Embryonic facial prominence (tissue), 1 donor: ENCODE measurements around the gene ARPC1A.

ENCODE experiments used
- DNase-seq: peaks from one replicate; pipeline ENCODE4 v3.0.0-alpha.2; 2016; ENCODE audit errors: extremely low spot score

Gene ARPC1A

GRCh38 chr7:99387912-99388311 lies 62.2 kb downstream of the ARPC1A start:
- no peak for DNase-seq

GRCh38 chr7:99389772-99390171 lies 64.1 kb downstream of the ARPC1A start:
- DNase-seq, result no peak

DNA sequence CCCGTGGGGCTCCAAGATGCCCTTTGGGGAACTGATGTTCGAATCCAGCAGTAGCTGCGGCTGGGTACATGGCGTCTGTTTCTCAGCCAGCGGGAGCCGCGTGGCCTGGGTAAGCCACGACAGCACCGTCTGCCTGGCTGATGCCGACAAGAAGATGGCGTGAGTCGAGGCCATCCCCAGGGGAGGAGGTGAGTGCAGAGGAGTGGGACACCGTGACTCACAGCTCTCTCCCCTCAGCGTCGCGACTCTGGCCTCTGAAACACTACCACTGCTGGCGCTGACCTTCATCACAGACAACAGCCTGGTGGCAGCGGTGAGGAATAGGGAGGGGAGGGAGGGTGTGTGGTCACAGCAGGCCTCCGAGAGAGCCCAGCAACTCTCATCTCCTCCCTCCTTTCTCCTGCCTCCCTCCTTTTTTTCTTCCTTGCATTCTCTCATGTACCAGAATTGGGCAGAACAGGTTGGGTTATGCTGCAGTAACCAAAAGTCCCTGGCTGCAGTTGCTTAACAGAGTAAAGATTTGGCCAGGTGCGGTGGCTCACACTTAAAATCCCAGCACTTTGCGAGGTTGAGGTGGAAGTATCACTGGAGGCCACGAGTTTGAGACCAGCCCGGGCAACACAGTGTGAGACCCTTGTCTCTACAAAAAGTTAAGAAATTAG lies 65.4 kb downstream of the ARPC1A start:
- no peak for DNase-seq

DNA sequence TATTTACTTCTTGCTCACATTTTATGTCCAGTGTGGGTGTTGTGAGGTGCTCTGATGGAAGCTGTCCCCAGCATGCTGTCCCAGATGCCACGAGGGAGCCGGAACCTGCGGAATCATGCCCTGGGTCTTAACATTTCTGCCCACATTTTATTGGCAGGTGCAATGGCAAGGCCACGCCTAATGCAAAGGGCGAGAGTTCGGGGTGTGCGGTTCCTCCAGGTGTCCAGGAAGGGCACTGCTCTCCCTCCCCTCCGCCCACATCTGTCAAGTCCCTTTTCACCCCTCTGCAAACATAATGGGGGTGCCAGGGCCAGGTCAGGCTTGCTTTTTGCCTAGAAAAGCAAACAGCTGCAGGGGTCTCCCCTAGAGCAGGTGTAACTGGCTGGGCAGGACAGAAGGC lies 66.3 kb downstream of the ARPC1A start:
- no peak for DNase-seq

- no peak for DNase-seq
Measured at GRCh38 chr7:99392659-99393354, 67.1 kb downstream of the ARPC1A start.

DNA sequence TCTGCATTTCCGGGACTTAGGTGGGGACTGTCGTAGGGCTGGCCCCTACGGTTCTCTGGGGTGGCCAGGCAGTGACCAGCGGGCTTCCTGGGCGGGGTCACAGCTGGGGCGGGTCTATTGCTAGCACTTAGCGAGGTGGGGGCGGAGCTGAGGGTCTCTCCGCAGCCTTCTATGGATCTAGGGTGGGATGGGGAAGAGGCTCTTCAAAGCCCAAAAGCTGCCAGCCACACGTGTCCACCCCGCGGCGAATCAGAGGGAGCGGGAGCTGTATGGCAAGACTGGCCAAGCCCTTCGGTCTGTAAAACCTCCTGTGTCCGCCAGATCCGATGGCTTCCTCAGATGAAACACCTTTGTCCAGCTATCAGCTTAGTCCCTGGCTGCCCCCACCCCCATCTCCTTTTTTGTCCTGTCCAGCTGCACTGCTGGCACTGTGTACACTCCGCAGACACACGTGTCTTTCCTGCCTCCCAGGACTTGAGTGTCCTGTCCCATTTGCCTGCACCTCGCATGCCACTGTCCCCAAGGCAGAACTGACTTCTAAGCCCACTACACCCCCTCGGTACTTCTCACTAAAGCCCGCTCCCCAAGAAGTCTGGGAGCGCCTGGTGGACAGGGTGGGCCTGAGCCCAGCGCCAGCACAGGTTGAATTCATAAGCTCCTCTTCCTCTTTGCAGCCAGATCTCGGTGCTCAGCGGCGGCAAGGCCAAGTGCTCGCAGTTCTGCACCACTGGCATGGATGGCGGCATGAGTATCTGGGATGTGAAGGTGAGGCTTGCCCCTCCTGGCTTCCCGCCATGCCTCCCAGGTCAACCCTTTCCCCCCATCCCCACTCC lies 67.9 kb downstream of the ARPC1A start:
- no peak for DNase-seq

GRCh38 chr7:99394188-99394502 lies 68.4 kb downstream of the ARPC1A start:
- DNase-seq, result no peak

DNA sequence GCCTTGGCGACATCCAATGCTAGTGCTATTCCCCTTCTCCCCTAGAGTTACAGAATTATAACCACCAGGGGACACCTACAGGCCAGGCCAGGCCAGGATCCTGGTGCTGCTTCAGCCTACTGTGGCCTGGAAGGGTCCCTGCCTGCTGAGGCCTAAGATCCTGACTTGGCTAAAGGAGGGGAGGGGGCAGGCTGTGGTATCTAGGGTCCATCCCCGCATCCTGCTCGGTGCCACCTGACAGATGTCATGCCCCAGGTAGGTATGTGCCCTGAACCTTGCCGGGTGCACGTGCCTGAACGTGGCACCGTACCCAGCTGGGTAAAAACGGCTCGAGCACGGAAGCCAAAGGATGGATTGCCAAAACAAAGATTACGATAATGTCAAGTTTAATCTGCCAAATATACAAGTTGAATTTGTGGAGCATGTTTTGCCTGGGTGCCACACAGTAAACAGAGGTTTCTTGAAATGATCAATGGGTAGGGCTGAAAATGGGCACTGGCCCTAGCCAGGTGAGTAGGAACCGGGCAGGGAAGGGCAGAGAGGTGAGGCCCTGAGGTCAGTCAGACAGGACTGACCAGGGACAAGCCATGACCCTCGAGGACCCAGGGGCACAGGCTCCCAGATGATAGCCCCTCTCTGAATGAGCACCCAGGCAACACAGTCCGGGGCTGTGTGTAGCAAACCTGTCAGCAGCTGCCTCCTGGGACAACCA lies 70.1 kb downstream of the ARPC1A start:
- DNase-seq, result no peak

DNA sequence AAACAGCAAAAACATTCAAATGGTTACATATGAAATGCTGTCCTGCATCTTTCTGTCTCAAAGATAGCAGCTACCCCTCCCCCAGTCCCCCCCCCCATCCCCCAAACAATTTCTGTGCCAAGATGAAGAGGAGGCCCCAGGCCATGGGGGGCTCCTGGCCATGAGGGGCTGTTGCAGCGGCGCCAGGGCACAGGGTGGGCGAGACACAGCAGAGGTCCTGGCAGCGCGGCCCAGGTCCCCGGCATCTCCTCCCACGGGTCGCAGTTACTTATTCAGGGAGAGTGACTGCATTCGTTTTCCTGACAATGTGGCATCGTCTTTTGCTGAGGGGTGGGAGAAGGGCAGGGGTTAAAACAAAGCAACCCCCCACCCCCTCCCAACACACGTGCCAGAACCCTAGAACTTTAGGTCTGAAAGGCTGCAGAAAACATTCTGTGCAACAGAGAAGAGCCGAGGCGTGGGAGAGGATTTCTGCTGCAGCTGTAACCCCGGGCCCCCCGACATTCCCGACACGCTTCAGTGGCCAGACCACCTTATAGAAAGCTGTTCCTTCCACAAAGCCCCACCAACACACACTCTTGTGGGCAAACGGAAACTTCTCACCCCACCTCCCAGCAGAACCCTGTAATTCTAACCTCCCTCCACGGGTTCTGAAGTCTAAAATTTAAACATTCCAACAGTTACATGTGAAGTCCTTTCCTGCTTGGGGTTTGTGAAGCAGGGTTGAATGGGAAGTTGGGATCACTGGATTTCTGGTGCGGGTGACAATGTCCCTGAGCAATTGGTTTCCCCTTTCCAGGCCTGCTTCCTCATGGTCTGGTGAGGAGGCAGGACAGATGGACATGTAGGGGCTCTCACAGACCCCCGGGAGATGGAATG lies 71.0 kb downstream of the ARPC1A start:
- no peak for DNase-seq

DNA sequence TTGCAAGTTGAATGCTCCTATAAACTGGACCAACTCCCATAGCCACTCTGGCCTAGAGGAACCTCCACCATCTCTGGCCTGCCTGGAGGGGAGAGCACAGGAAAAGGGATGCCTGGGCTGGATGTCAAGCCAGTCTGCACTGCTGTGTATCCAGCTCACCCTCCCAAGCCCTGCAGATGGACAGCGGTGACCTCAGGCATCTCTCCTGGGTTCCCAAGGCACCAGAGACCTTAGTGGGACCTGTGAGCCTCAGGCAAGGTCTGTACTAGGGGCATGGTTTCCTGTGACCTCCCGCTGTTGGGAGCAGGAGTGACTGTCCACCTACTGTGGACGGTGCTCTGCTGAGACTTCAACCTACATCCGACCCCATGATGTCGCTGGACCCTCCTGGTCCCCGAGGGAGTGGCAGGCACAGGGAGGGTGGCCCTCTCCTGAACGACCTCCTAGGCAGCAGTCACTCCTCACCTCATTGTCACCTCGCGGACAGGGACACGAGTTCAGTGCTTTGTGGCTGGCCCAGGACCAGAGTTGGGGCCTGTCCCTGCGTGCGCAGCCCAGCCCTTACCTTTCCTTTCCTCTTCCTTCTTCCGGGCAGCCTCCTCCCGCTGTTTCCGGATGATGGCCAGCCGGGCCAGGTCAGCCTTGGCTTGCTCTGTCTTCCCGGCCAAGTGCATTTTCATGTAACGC lies 71.7 kb downstream of the ARPC1A start:
- DNase-seq, result no peak

GRCh38 chr7:99398891-99399445 lies 73.3 kb downstream of the ARPC1A start:
- no peak for DNase-seq

DNA sequence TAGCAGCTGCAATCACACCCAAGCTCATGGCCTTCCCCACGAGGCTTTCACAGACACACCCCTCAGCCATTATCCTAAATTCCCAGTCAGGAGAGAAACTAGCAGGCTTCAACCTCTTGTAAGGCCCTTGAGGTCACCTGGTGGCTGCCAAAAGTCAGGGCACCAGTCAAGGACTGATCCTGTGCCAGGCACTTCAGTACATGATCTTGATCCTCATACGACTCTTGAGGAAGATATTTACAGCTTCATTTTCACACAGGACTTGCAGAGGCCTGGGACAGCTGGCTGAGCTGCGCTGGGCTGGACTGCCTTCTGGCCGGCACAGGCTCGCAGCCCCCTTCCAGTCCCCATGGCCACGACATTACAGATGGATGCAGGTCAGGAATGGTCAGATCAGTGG lies 73.9 kb downstream of the ARPC1A start:
- DNase-seq, result no peak

GRCh38 chr7:99402854-99403253 lies 77.2 kb downstream of the ARPC1A start:
- no peak for DNase-seq

DNA sequence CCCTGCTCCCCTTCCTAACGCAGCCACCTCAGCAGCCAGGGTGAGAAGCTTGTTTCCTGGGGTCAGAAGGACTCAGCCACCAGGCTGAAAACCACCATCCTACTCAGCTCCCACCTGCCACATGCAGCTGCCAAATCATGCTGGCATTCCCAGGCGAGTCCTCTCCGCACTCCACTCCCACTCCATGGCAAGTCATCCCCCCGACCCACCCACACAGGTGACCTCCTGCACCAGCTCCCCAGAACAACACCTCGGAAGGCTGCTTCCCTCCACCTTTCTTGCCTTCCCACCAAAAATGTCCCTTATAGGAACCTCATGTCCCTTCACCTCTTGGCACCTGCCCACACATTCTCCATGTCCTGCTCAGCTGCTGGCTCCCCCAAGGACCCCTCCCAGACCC lies 78.1 kb downstream of the ARPC1A start:
- no peak for DNase-seq

DNA sequence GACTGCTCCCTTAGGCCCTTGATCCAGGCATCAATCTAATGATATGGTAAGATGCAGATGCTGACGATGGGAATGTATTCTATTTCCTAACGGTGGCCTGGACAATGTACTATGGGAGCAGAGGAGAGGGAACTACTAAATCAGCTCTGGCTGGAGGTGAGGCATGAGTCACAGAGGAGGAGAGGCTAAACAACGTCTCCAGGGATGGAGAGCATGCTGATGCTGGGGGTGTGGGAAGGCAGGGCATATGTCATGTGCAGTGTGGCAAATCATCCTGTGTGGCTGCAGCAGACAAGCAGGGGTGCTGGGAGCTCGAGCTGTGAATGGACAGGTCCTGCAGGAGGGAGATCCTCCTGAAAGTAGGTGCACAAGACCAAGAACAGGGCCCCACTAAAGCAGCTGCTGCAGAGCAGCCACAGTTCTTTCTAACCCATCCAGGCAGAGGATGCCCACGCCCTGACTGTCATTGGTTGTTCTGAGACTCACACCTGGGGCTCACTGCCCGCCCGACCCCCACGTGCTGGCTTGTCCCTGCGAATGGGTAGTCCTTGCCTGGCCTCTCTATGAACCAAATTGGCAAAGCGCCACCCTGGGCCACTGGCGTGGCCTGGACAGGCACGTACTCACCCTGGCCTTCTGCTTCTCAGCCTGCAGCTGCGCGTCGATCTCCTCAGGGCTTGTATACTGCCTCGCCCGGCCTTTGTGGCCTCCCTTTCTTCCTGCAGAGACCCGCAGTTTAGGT lies 78.7 kb downstream of the ARPC1A start:
- no peak for DNase-seq

DNA sequence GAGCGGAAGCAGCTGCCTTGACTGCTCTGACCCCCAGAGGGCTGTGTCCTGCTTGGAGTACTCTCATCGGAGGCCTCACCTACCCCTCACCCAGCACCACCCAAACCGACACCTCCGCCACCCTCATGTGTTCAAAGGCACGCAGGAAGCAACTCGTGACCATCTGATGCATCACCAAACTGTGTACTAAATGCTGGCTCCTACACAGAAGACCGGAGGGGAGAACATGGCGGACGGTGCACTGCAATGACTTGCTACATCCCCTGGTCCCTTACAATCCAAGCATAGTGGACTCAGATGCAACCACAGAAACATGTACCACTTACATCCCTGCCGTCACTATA lies 79.3 kb downstream of the ARPC1A start:
- DNase-seq, result no peak

DNA sequence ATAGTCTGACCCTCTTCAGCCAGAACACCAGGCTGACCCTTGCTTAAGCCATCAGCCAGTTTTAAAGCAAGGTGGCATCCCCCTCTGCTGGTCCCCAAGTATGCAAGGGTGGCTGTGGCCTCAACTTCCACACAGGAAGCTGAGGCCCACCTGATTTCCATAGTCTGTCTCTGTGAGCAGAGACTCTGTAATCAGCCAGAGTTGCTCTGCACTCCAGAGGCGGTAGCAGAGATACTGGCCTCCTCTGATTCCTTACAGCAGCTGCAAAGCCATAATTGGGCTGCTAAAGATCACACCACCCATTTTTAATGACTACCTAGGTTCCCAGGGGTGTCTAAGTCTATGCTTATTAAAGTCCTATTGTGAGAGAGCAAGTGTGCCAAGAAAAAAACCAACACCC lies 80.9 kb downstream of the ARPC1A start:
- no peak for DNase-seq

GRCh38 chr7:99407872-99408378 lies 82.2 kb downstream of the ARPC1A start:
- DNase-seq, result peak; percentile 16

DNA sequence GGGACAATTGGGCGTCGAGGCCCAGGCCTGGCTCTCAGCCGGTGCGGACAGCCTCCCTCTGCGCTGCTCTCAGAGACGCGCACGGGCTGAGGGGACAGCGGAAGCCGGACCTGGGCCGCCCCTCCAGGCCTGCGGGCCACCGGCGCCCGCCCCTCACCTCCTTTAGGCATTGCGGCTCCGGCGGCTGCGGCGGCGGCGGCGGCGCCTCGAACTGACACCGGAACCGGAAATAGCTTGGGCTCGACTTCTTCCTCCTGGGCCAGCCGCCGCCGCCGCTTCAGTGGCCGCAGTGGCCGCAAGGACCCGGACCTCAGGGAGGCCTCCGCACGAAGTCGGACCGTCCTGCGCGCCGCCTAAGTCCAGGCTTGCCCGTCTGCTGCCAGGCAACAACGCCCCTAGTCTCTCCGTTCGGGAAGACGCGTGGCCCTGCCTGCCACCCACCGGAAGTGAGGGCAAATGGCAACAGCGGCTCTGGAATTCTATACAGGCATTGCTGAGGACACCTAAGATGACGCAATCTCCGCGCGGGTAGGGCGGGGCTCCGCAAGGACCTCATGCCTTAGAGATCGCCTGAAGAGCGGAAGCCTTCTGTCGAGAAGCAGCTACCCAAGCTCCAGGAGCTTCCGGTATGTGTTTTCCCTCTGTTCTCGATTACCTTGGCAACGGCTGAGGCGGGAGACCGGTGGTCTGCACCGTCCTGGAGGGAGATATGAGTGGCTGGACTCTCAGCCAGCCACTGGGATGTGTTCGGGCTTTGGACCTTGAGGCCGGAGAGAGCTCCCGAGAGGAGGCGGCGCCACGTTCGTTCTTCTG lies 82.9 kb downstream of the ARPC1A start, which contains the start of the genes BUD31 and PDAP1:
Gene BUD31 (plus strand): TSS at position 591 of the 813 bp plus-strand sequence. CDS start 2,124 bp downstream, outside the sequence.
Gene PDAP1 (minus strand): TSS at position 219 of the 813 bp plus-strand sequence. CDS start 49 bp downstream, at position 170.
- DNase-seq, result peak; percentile 95
